Measurements from ENCODE around the gene NIM1K. TPM values are rescaled to one million over a fixed set of nuclear protein-coding genes. Genes with fewer than 3 reads are reported as not detected.
"Not testable (repeated sequence)": the region's sequence is repeated elsewhere in the genome, so short reads cannot be mapped to it uniquely, and the experiment has no call there.

NIM1K gene
- polyA plus RNA-seq, 1 of the 3 experiments (the other 2 are of a cell fraction), result 0.16 TPM

GRCh38 chr5:43320846-43321245 is 128.8 kb downstream of the NIM1K start:
- CTCF ChIA-PET, result interaction anchor here (1.3 kb wide), 1 partner anchor 14 kb away, joined by 3 read pairs; no protein-coding TSS in a partner anchor
- H3K36me3 ChIP-seq (replicated peaks in 1 of 2; ENCODE audit: control insufficient read depth in 1 of 2, insufficient read depth in 2 of 2, low read length in 1 of 2), result no peaks in the 10 kb centered on the region
- H3K27me3 ChIP-seq (ENCODE audit: insufficient read depth), result peaks cover 4% of the 10 kb centered on the region; the same call in 1 of the 2 replicates
- H2AFZ ChIP-seq (ENCODE audit: low read depth), result no peak overlapping the region
- no peak overlapping the region for H3K27ac ChIP-seq (ENCODE audit: low read depth in 2 of 2, low read length in 1 of 2)
- no peak for TF ChIP-seq NFIC (IDR thresholded peaks at IDR 0.05; ENCODE audit: borderline replicate concordance)
- no peak for TF ChIP-seq EP300 (IDR thresholded peaks at IDR 0.05; ENCODE audit: borderline replicate concordance in 1 of 2, low read depth in 1 of 2, low read length in 1 of 2)
- TF ChIP-seq, protein P1, sequence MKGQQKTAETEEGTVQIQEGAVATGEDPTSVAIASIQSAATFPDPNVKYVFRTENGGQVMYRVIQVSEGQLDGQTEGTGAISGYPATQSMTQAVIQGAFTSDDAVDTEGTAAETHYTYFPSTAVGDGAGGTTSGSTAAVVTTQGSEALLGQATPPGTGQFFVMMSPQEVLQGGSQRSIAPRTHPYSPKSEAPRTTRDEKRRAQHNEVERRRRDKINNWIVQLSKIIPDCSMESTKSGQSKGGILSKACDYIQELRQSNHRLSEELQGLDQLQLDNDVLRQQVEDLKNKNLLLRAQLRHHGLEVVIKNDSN (IDR thresholded peaks at IDR 0.05; ENCODE audit: borderline replicate concordance, low read depth), result no peak
- TF ChIP-seq EZH2phosphoT487 (IDR thresholded peaks at IDR 0.05; ENCODE audit: borderline replicate concordance, low read depth), result no peak
- TF ChIP-seq USF2 (IDR thresholded peaks at IDR 0.05; ENCODE audit: borderline replicate concordance, low read depth, low read length), result no peak
- TF ChIP-seq FOSL2 (IDR thresholded peaks at IDR 0.05; ENCODE audit: borderline replicate concordance, low read depth), result no peak
- no peak for TF ChIP-seq RCOR1 (IDR thresholded peaks at IDR 0.05; ENCODE audit: low read length)
- no peak for TF ChIP-seq RFX5 (IDR thresholded peaks at IDR 0.05; ENCODE audit: low read length)
- no peaks in the 10 kb centered on the region for H3K9me3 ChIP-seq
- H3K9me2 ChIP-seq, result no peaks in the 10 kb centered on the region
- no peaks in the 10 kb centered on the region for H4K20me1 ChIP-seq (ENCODE audit: insufficient read depth)
- DNase-seq, result no peak
- H3K79me2 ChIP-seq (ENCODE audit: insufficient read depth), result no peaks in the 10 kb centered on the region
- 43% methylated on average over 4 of the region's 4 CpGs for WGBS (ENCODE audit: low lambda C conversion rate)
- POLR2A ChIA-PET, result no interaction called here
- no peaks in the 10 kb centered on the region for H3F3A ChIP-seq (replicated peaks; ENCODE audit: insufficient read depth)
- H3K9ac ChIP-seq, result no peak overlapping the region
- no peak overlapping the region for H3K4me3 ChIP-seq (ENCODE audit: low read depth in 2 of 2, low read length in 1 of 2)
- no peak overlapping the region for H3K4me2 ChIP-seq
- no peaks in the 10 kb centered on the region for H3K4me1 ChIP-seq (ENCODE audit: control insufficient read depth in 1 of 2, insufficient read depth in 2 of 2, low read depth in 1 of 2, low read length in 1 of 2)

- POLR2A ChIA-PET; H3K27ac ChIP-seq (ENCODE audit: low read depth in 2 of 2, low read length in 1 of 2); H3K36me3 ChIP-seq (replicated peaks in 1 of 2; ENCODE audit: control insufficient read depth in 1 of 2, insufficient read depth in 2 of 2, low read length in 1 of 2); H3F3A ChIP-seq (replicated peaks; ENCODE audit: insufficient read depth); CTCF ChIA-PET; H3K4me3 ChIP-seq (ENCODE audit: low read depth in 2 of 2, low read length in 1 of 2); DNase-seq; H3K79me2 ChIP-seq (ENCODE audit: insufficient read depth); H3K27me3 ChIP-seq (ENCODE audit: insufficient read depth); H4K20me1 ChIP-seq (ENCODE audit: insufficient read depth); H3K9ac ChIP-seq; H3K4me2 ChIP-seq; H3K4me1 ChIP-seq (ENCODE audit: control insufficient read depth in 1 of 2, insufficient read depth in 2 of 2, low read depth in 1 of 2, low read length in 1 of 2); H3K9me2 ChIP-seq; H2AFZ ChIP-seq (ENCODE audit: low read depth); H3K9me3 ChIP-seq: not testable (repeated sequence)
- 31% methylated on average over 3 of the region's 3 CpGs for WGBS (ENCODE audit: low lambda C conversion rate)
These were observed 131.5 kb downstream of the NIM1K start for GRCh38 chr5:43323488-43323887.

- H3K36me3 ChIP-seq (replicated peaks in 1 of 2; ENCODE audit: control insufficient read depth in 1 of 2, insufficient read depth in 2 of 2, low read length in 1 of 2); H3K9me3 ChIP-seq; CTCF ChIA-PET; H3K79me2 ChIP-seq (ENCODE audit: insufficient read depth); H3K27ac ChIP-seq (ENCODE audit: low read depth in 2 of 2, low read length in 1 of 2); H3K4me3 ChIP-seq (ENCODE audit: low read depth in 2 of 2, low read length in 1 of 2); DNase-seq; H2AFZ ChIP-seq (ENCODE audit: low read depth); POLR2A ChIA-PET; H3K4me1 ChIP-seq (ENCODE audit: control insufficient read depth in 1 of 2, insufficient read depth in 2 of 2, low read depth in 1 of 2, low read length in 1 of 2); H3K27me3 ChIP-seq (ENCODE audit: insufficient read depth); H3K9me2 ChIP-seq; H4K20me1 ChIP-seq (ENCODE audit: insufficient read depth); H3K9ac ChIP-seq; H3F3A ChIP-seq (replicated peaks; ENCODE audit: insufficient read depth); H3K4me2 ChIP-seq: not testable (repeated sequence)
These were observed 133.6 kb downstream of the NIM1K start for GRCh38 chr5:43325624-43326023.

Small RNA genes lying within 50 kb of the gene (small RNA-seq; reads per million reads assigned to genes)
- 0 reads per million in 7 experiments for gene AC106800.4

Other genes starting within 250 kb of the NIM1K start
- gene ANXA2R, start 151.9 kb upstream of the NIM1K start, polyA plus RNA-seq (2012; rRNA removed), result 1.7 and 1.9 TPM in 2 replicates
- gene ZNF131, start 71.3 kb upstream of the NIM1K start, polyA plus RNA-seq (2012; rRNA removed), result 17.2 and 22.9 TPM in 2 replicates
- 8.2 and 11.3 TPM in 2 replicates for gene HMGCS1, start 121.2 kb downstream of the NIM1K start, polyA plus RNA-seq (2012; rRNA removed)
- gene CCL28, start 220.2 kb downstream of the NIM1K start, polyA plus RNA-seq (2012; rRNA removed), result not detected in 2 replicates